A549 (cell line): ENCODE results near the gene C10orf105. TPM values are rescaled to one million over a fixed set of nuclear protein-coding genes. Genes with fewer than 3 reads are reported as not detected.

Experiments used
- ATAC-seq, 2 experiments: fragments of 200-7000 bp in 1 of 2; fragments of >200 bp in 1 of 2; cut with Nextera tagmentation in 1 of 2; cut with Tn5 transposase in 1 of 2; 3 replicates each; pipeline versions ENCODE4 v1.8.0 to v1.9.1; 2018 to 2020; ENCODE audit warnings: mild to moderate bottlenecking in 1 of 2, moderate library complexity in 1 of 2
- CTCF ChIA-PET: fragments of 300-600 bp; sonication (Branson Sonifier 250); formaldehyde crosslinking; extraction: SDS; loops from one replicate; lab custom pipeline; 2021; ENCODE audit warnings: antibody characterized with exemption, inconsistent platforms; lab: Yijun Ruan, JAX
- POLR2A ChIA-PET: fragments of 350-600 bp; formaldehyde crosslinking; extraction: SDS; loops from one replicate; lab custom pipeline; 2021; ENCODE audit warnings: antibody characterized with exemption, inconsistent platforms; lab: Yijun Ruan, JAX
- DNase-seq, 2 experiments: peaks; one replicate each; pipeline versions ENCODE4 v3.0.0 to v3.0.0-alpha.2; 2011 to 2016; ENCODE audit warnings: low read depth in 1 of 2, low spot score in 1 of 2
- FAIRE-seq: peaks from 2 replicates; lab custom pipeline; 2011; peaks lifted over from hg19 to GRCh38; lab: Jason Lieb, UNC
- H3K27ac ChIP-seq, 2 experiments: fragments of >200 bp; sonication (Bioruptor Twin); formaldehyde crosslinking; 3 replicates each; pipeline ENCODE4 v1.5.1; 2016 to 2017
- H3K4me1 ChIP-seq: fragments of >200 bp; sonication (Bioruptor Twin); formaldehyde crosslinking; 3 replicates; pipeline ENCODE4 v1.6.1; 2016
- H3K4me2 ChIP-seq: fragments of >200 bp; sonication (Bioruptor Twin); formaldehyde crosslinking; 3 replicates; pipeline ENCODE4 v1.6.1; 2016
- H3K4me3 ChIP-seq: fragments of >200 bp; sonication (Bioruptor Twin); formaldehyde crosslinking; 3 replicates; pipeline ENCODE4 v1.5.1; 2016
- H3K9me3 ChIP-seq: fragments of >200 bp; sonication (Bioruptor Twin); formaldehyde crosslinking; 3 replicates; pipeline ENCODE4 v1.6.1; 2016
- BHLHE40 ChIP-seq: IDR thresholded peaks from 2 replicates; pipeline ENCODE4 v1.6.1; 2012; ENCODE audit warnings: low read depth, low read length, inconsistent platforms
- CEBPB ChIP-seq, 2 experiments: fragments of >200 bp in 1 of 2; sonication (Bioruptor Twin) in 1 of 2; formaldehyde crosslinking in 1 of 2; IDR thresholded peaks; 2 replicates each; pipeline ENCODE4 v1.6.1; 2012 to 2016
- CTCF ChIP-seq: fragments of >200 bp; sonication (Bioruptor Twin); formaldehyde crosslinking; IDR thresholded peaks from 3 replicates; pipeline ENCODE4 v1.5.1; 2016
- EP300 ChIP-seq, 2 experiments: fragments of >200 bp; sonication (Bioruptor Twin); formaldehyde crosslinking; IDR thresholded peaks; 2 replicates in 1 of 2; 3 replicates in 1 of 2; pipeline ENCODE4 v1.6.1; 2016 to 2017
- FOSB ChIP-seq: fragments of 250-450 bp; sonication (Bioruptor Pico); IDR thresholded peaks from 2 replicates; pipeline ENCODE4 v1.5.0; 2020; ENCODE audit warnings: mild to moderate bottlenecking, moderate library complexity
- HEYL ChIP-seq: fragments of 250-450 bp; sonication (Bioruptor Pico); IDR thresholded peaks from 2 replicates; pipeline ENCODE4 v1.8.0; 2021; ENCODE audit warnings: mild to moderate bottlenecking, moderate library complexity
- HOXA7 ChIP-seq: fragments of 250-450 bp; sonication (Bioruptor Pico); IDR thresholded peaks from 2 replicates; pipeline ENCODE4 v1.5.0; 2020; ENCODE audit warnings: mild to moderate bottlenecking, moderate library complexity
- KDM1A ChIP-seq: fragments of 200-600 bp; sonication (generic); IDR thresholded peaks from 2 replicates; pipeline ENCODE4 v1.6.1; 2016; ENCODE audit warnings: low read depth, mild to moderate bottlenecking
- MYC ChIP-seq: IDR thresholded peaks from 2 replicates; pipeline ENCODE4 v1.6.1; 2012; ENCODE audit warnings: mild to moderate bottlenecking, inconsistent platforms, low read length, improper control_type of control experiment, borderline replicate concordance
- NFE2L2 ChIP-seq: fragments of 150-350 bp; conservative IDR thresholded peaks from 2 replicates; pipeline ENCODE4 v1.6.1; 2014; ENCODE audit warnings: low read length
- NPAS2 ChIP-seq: fragments of 250-450 bp; sonication (Bioruptor Pico); IDR thresholded peaks from 2 replicates; pipeline ENCODE4 v1.8.0; 2022; ENCODE audit warnings: mild to moderate bottlenecking, moderate library complexity, borderline replicate concordance
- PHF8 ChIP-seq: fragments of 200-600 bp; sonication (generic); IDR thresholded peaks from 2 replicates; pipeline ENCODE4 v1.6.1; 2016; ENCODE audit warnings: low read depth, mild to moderate bottlenecking, antibody characterized with exemption, moderate library complexity, borderline replicate concordance
- POLR2AphosphoS2 ChIP-seq: conservative IDR thresholded peaks from 2 replicates; pipeline ENCODE4 v1.6.1; 2012; ENCODE audit warnings: low read length, improper control_type of control experiment, inconsistent platforms
- RAD21 ChIP-seq, 2 experiments: fragments of >200 bp in 1 of 2; sonication (Bioruptor Twin) in 1 of 2; formaldehyde crosslinking in 1 of 2; IDR thresholded peaks in 1 of 2; conservative IDR thresholded peaks in 1 of 2; 2 replicates in 1 of 2; 3 replicates in 1 of 2; pipeline ENCODE4 v1.6.1; 2012 to 2018; ENCODE audit warnings: inconsistent platforms in 1 of 2
- RARB ChIP-seq: fragments of 250-450 bp; sonication (Bioruptor Pico); IDR thresholded peaks from 2 replicates; pipeline ENCODE4 v1.8.0; 2021; ENCODE audit warnings: mild to moderate bottlenecking, moderate library complexity
- RCOR1 ChIP-seq: fragments of 150-350 bp; IDR thresholded peaks from 2 replicates; pipeline ENCODE4 v1.6.1; 2014; ENCODE audit warnings: antibody characterized with exemption, low read length, low read depth
- REST ChIP-seq: fragments of 200-600 bp; sonication (generic); IDR thresholded peaks from 2 replicates; pipeline ENCODE4 v1.6.1; 2016; ENCODE audit warnings: antibody characterized with exemption, mild to moderate bottlenecking, moderate library complexity
- RFX5 ChIP-seq: fragments of 450-650 bp; IDR thresholded peaks from 2 replicates; pipeline ENCODE4 v1.7.1; 2014; ENCODE audit warnings: antibody characterized with exemption, mild to moderate bottlenecking, moderate library complexity
- RNF2 ChIP-seq: fragments of 200-600 bp; sonication (generic); IDR thresholded peaks from 2 replicates; pipeline ENCODE4 v1.6.1; 2016; ENCODE audit warnings: low read depth, mild to moderate bottlenecking, antibody characterized with exemption, moderate library complexity, borderline replicate concordance
- ZC3H11A ChIP-seq: fragments of 450-650 bp; IDR thresholded peaks from 2 replicates; pipeline ENCODE4 v1.6.1; 2014; ENCODE audit warnings: antibody characterized with exemption, mild to moderate bottlenecking
- ZFP36 ChIP-seq: fragments of 450-650 bp; IDR thresholded peaks from 2 replicates; pipeline ENCODE4 v1.6.1; 2014; ENCODE audit warnings: borderline replicate concordance; ENCODE audit not compliant: partially characterized antibody
- ZSCAN20 ChIP-seq: fragments of 250-450 bp; sonication (Bioruptor Pico); IDR thresholded peaks from 2 replicates; pipeline ENCODE4 v1.8.0; 2022; ENCODE audit warnings: mild to moderate bottlenecking, moderate library complexity
- WGBS: methylation state at CpG from one replicate; pipeline ENCODE4 v1.1.6; 2017; ENCODE audit errors: missing lambda C conversion rate; 5-methylcytosine and 5-hydroxymethylcytosine counted together
- polyA plus RNA-seq, 4 experiments: library from polyadenylated mRNA; depleted of rRNA in 3 of 4; stranded (reverse); fragments of >200 nt; fragmentation: RNase III in 1 of 4; extraction: RNeasy Plus Mini Kit Qiagen cat#74134 plus additional on column Dnase treatment in 1 of 4; gene quantifications; 2 replicates in 3 of 4; 3 replicates in 1 of 4; pipeline ENCODE4 v1.2.3, GENCODE V29; 2011 to 2017
- TF ChIP-seq, protein P1 (sequence below): fragments of 150-350 bp; IDR thresholded peaks from 2 replicates; pipeline ENCODE4 v1.6.1; 2014; ENCODE audit warnings: low read depth, mild to moderate bottlenecking, low read length
- TF ChIP-seq, protein P2 (sequence below): fragments of 250-450 bp; sonication (Bioruptor Pico); IDR thresholded peaks from 2 replicates; pipeline ENCODE4 v1.5.0; 2021; ENCODE audit warnings: mild to moderate bottlenecking, moderate library complexity, borderline replicate concordance
- TF ChIP-seq, protein P3 (sequence below): fragments of >200 bp; sonication (Bioruptor Twin); formaldehyde crosslinking; IDR thresholded peaks from 2 replicates; pipeline ENCODE4 v1.6.1; 2016

Gene C10orf105
- polyA plus RNA-seq, 2 of the 4 experiments (the other 2 are of a cell fraction), result not detected

DNA sequence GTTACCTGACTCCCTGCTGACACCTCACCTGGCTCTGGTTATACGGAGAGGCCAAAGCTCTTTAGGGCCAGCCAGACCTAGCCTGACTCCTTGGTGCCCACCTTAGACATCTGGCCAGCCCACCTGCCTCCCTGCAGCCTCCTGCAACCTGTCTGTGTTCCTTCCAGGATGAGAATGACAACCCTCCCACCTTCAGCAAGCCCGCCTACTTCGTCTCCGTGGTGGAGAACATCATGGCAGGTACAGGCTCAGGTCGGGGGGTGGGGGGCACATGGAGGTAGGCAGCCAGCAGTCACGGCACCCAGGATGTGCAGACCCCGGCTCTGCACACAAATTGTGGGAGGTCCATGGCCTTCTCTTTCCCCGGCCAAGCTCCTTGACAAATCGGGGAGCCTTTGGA, 32.1 kb downstream of the C10orf105 start:
- no peak for FAIRE-seq
- POLR2A ChIA-PET, result no interaction called here
- Histone ChIP-seq H3K4me1 (no peaks in the 10 kb centered on the region), H3K27ac (no peak overlapping the region), H3K4me3 (no peak overlapping the region), H3K9me3 (no peaks in the 10 kb centered on the region), H3K4me2 (no peak overlapping the region)
- CTCF ChIA-PET, result interaction anchor here (1.7 to 5.9 kb wide), 2 partner anchors 10 to 19 kb away, joined by 5 to 71 read pairs; no protein-coding TSS in a partner anchor
- 46% methylated on average over 8 of the region's 9 CpGs for WGBS
- TF ChIP-seq ZFP36, result no peak
- TF ChIP-seq BHLHE40, result no peak
- no peak for TF ChIP-seq ZC3H11A
- no peak for TF ChIP-seq RCOR1
- no peak for TF ChIP-seq RNF2
- no peak for TF ChIP-seq HOXA7 (CRISPR knock-in tag)
- no peak for TF ChIP-seq ZSCAN20 (CRISPR knock-in tag)
- no peak for TF ChIP-seq NPAS2 (CRISPR knock-in tag)
- TF ChIP-seq CEBPB (IDR thresholded peaks at IDR 0.05), result no peak
- no peak for TF ChIP-seq NFE2L2
- TF ChIP-seq FOSB (CRISPR knock-in tag), result no peak
- TF ChIP-seq EP300 (IDR thresholded peaks at IDR 0.05), result no peak
- TF ChIP-seq RARB, result no peak
- TF ChIP-seq POLR2AphosphoS2, result no peak
- TF ChIP-seq, protein P1, sequence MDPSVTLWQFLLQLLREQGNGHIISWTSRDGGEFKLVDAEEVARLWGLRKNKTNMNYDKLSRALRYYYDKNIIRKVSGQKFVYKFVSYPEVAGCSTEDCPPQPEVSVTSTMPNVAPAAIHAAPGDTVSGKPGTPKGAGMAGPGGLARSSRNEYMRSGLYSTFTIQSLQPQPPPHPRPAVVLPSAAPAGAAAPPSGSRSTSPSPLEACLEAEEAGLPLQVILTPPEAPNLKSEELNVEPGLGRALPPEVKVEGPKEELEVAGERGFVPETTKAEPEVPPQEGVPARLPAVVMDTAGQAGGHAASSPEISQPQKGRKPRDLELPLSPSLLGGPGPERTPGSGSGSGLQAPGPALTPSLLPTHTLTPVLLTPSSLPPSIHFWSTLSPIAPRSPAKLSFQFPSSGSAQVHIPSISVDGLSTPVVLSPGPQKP, result no peak
- TF ChIP-seq, protein P2, sequence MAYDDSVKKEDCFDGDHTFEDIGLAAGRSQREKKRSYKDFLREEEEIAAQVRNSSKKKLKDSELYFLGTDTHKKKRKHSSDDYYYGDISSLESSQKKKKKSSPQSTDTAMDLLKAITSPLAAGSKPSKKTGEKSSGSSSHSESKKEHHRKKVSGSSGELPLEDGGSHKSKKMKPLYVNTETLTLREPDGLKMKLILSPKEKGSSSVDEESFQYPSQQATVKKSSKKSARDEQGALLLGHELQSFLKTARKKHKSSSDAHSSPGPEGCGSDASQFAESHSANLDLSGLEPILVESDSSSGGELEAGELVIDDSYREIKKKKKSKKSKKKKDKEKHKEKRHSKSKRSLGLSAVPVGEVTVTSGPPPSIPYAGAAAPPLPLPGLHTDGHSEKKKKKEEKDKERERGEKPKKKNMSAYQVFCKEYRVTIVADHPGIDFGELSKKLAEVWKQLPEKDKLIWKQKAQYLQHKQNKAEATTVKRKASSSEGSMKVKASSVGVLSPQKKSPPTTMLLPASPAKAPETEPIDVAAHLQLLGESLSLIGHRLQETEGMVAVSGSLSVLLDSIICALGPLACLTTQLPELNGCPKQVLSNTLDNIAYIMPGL (CRISPR knock-in tag), result no peak
- TF ChIP-seq MYC, result no peak
- TF ChIP-seq, protein P3, sequence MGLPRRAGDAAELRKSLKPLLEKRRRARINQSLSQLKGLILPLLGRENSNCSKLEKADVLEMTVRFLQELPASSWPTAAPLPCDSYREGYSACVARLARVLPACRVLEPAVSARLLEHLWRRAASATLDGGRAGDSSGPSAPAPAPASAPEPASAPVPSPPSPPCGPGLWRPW, result no peak
- no peak for TF ChIP-seq REST
- ATAC-seq, result no peak
- DNase-seq, result no peak

DNA sequence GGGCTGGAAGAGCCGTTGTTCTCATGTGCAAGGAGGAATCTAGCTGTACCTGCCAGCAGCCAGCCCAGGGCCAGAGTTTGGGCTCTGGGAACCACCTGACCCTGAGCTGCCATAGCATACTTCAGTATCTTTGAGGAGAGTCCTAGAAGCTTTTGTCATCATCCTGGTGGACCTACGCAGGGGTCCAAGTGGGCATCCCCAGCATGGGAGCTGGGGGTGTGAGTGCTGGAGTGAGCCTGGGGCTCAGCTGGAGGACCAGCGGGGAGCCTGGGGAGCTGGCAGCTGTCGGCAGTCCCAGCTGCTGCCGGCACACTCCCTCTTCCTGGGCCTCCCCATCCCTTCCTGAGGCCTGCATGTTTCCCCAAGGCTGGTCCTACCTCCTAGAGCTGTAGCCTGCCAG, 32.5 kb downstream of the C10orf105 start:
- ATAC-seq (no peak), FAIRE-seq (no peak), DNase-seq (no peak)
- Histone ChIP-seq H3K9me3 (no peaks in the 10 kb centered on the region), H3K4me3 (no peak overlapping the region), H3K27ac (no peak overlapping the region), H3K4me1 (no peaks in the 10 kb centered on the region), H3K4me2 (no peak overlapping the region)
- ChIA-PET POLR2A (no interaction called here), CTCF (interaction anchor here (1.4 to 5.9 kb wide), 3 partner anchors 10 to 74 kb away, joined by 4 to 71 read pairs (median 5); no protein-coding TSS in a partner anchor)
- WGBS, result 79% methylated on average over 2 of the region's 5 CpGs
- no peak for TF ChIP-seq CTCF
- TF ChIP-seq KDM1A, result no peak
- TF ChIP-seq, protein P1, result no peak
- TF ChIP-seq, protein P2 (CRISPR knock-in tag), result no peak
- TF ChIP-seq RAD21 (conservative IDR thresholded peaks at IDR 0.05 in 1 of 2, IDR thresholded peaks at IDR 0.05 in 1 of 2), result no peak
- TF ChIP-seq PHF8, result no peak
- no peak for TF ChIP-seq RFX5
- TF ChIP-seq HEYL (CRISPR knock-in tag), result no peak
